ENCODE results near the gene TTYH2.

The TTYH2 gene

GRCh38 chr17:74230896-74231295 is 17.5 kb downstream of the TTYH2 start:
- FAIRE-seq (no peak), DNase-seq (ENCODE audit: insufficient read length, low spot score) (no peak)
- no peak for TF ChIP-seq POLR2A (IDR thresholded peaks at IDR 0.05; ENCODE audit: low read depth, low read length)
- TF ChIP-seq POLR2AphosphoS5 (IDR thresholded peaks at IDR 0.05; ENCODE audit: low read depth, low read length) = no peak
- TF ChIP-seq PAX5 (IDR thresholded peaks at IDR 0.05; ENCODE audit: insufficient read depth, low read length, severe bottlenecking) = no peak
- no peak for TF ChIP-seq TAF1 (IDR thresholded peaks at IDR 0.05; ENCODE audit: low read depth, low read length)
- no peak for TF ChIP-seq POU2F2 (IDR thresholded peaks at IDR 0.05; ENCODE audit: low read depth, low read length)
- no peak for TF ChIP-seq SPI1 (IDR thresholded peaks at IDR 0.05; ENCODE audit: low read depth, low read length)

DNA sequence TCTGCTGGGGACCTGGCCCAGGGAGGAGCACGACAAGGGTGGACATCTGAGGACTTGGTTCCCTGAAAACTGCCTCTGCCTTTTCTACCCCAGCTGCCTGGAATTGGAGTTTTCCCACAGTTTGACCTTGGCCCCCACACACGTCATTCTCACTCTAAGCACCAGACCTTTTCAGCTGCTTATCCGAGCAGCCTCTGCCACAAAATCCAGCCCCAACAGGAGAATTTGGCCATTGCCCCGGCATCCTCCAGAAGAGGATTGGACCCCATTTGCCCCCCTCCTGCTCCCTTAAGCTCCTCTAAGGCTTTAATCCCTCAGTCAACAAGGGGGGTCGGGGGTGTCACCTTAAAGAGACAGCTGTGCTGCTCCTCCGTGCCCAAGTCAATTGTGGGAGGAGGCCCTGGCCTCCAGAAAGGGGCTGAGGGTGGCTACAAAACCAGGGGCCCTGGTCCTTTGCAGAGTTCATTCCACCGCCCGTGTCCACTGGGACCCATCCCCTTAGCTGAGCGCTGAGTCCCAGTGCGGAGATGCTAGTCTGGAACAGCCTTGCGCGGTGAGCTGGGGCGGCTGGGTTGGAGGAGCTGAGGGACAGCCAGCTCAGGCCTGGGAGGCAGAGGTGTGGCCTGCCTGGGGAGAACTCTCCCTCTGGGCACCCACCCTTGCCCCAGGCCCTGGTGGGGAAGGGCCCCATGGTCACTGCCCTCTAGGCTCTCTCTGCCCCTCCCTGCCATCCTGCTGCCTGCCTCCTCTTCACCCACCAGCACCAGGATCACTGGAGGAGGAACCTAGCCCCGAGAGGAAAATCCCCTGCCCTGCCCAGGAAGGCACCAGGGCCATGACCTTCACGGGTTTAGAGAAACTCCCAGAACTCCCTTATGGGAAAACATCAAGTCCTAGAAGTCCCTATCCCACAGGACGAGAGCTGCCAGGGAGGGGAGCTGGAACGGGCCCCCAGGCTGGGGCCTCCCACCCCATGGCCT is 18.8 kb downstream of the TTYH2 start:
- DNase-seq (ENCODE audit: insufficient read length, low spot score) = no peak
- TF ChIP-seq POLR2AphosphoS5 (IDR thresholded peaks at IDR 0.05; ENCODE audit: low read depth, low read length) (no peak), SPI1 (IDR thresholded peaks at IDR 0.05; ENCODE audit: low read depth, low read length) (no peak), PAX5 (IDR thresholded peaks at IDR 0.05; ENCODE audit: insufficient read depth, low read length, severe bottlenecking) (no peak), POU2F2 (IDR thresholded peaks at IDR 0.05; ENCODE audit: low read depth, low read length) (no peak), POLR2A (IDR thresholded peaks at IDR 0.05; ENCODE audit: low read depth, low read length) (no peak), TAF1 (IDR thresholded peaks at IDR 0.05; ENCODE audit: low read depth, low read length) (no peak)
- FAIRE-seq = no peak

DNA sequence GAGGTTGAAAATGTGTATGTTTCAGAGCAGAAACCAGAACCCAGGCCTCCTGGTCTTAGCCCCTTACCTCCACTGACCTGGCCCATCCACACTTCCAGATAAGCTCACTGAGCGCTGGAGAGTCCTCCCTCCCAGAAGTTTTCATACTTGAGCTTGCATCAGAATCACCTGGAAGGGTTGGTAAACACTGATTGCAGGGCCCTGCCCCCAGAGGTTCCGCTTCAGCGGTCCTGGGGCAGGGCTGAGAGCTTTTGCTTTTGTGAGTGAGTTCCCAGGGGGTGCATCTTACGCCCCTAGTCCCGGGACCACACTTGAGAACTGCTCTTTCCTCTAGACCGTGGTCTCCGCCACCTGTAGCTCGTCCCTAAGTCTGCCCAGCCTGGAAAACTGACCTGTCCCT is 20.6 kb downstream of the TTYH2 start:
- FAIRE-seq = no peak
- TF ChIP-seq POLR2AphosphoS5 (IDR thresholded peaks at IDR 0.05; ENCODE audit: low read depth, low read length) (no peak), PAX5 (IDR thresholded peaks at IDR 0.05; ENCODE audit: insufficient read depth, low read length, severe bottlenecking) (peak; percentile 45)
- no peak for DNase-seq (ENCODE audit: insufficient read length, low spot score)

GRCh38 chr17:74234486-74234885 is 21.1 kb downstream of the TTYH2 start:
- no peak for TF ChIP-seq POLR2AphosphoS5 (IDR thresholded peaks at IDR 0.05; ENCODE audit: low read depth, low read length)
- no peak for TF ChIP-seq POU2F2 (IDR thresholded peaks at IDR 0.05; ENCODE audit: low read depth, low read length)
- TF ChIP-seq TAF1 (IDR thresholded peaks at IDR 0.05; ENCODE audit: low read depth, low read length) = no peak
- no peak for TF ChIP-seq POLR2A (IDR thresholded peaks at IDR 0.05; ENCODE audit: low read depth, low read length)
- TF ChIP-seq SPI1 (IDR thresholded peaks at IDR 0.05; ENCODE audit: low read depth, low read length) = no peak
- TF ChIP-seq PAX5 (IDR thresholded peaks at IDR 0.05; ENCODE audit: insufficient read depth, low read length, severe bottlenecking) = no peak
- no peak for FAIRE-seq
- no peak for DNase-seq (ENCODE audit: insufficient read length, low spot score)

- TF ChIP-seq POU2F2 (IDR thresholded peaks at IDR 0.05; ENCODE audit: low read depth, low read length) (no peak), POLR2A (IDR thresholded peaks at IDR 0.05; ENCODE audit: low read depth, low read length) (no peak), SPI1 (IDR thresholded peaks at IDR 0.05; ENCODE audit: low read depth, low read length) (no peak), PAX5 (IDR thresholded peaks at IDR 0.05; ENCODE audit: insufficient read depth, low read length, severe bottlenecking) (no peak), POLR2AphosphoS5 (IDR thresholded peaks at IDR 0.05; ENCODE audit: low read depth, low read length) (no peak), TAF1 (IDR thresholded peaks at IDR 0.05; ENCODE audit: low read depth, low read length) (no peak)
- DNase-seq (ENCODE audit: insufficient read length, low spot score) (no peak), FAIRE-seq (peak; percentile 66)
Measured at GRCh38 chr17:74235040-74235581, 21.7 kb downstream of the TTYH2 start.

GRCh38 chr17:74235911-74236371 is 22.6 kb downstream of the TTYH2 start:
- DNase-seq (ENCODE audit: insufficient read length, low spot score) (no peak), FAIRE-seq (no peak)
- no peak for TF ChIP-seq POLR2AphosphoS5 (IDR thresholded peaks at IDR 0.05; ENCODE audit: low read depth, low read length)
- TF ChIP-seq PAX5 (IDR thresholded peaks at IDR 0.05; ENCODE audit: insufficient read depth, low read length, severe bottlenecking) = no peak
- TF ChIP-seq POLR2A (IDR thresholded peaks at IDR 0.05; ENCODE audit: low read depth, low read length) = no peak
- TF ChIP-seq POU2F2 (IDR thresholded peaks at IDR 0.05; ENCODE audit: low read depth, low read length) = no peak
- no peak for TF ChIP-seq TAF1 (IDR thresholded peaks at IDR 0.05; ENCODE audit: low read depth, low read length)
- TF ChIP-seq SPI1 (IDR thresholded peaks at IDR 0.05; ENCODE audit: low read depth, low read length) = no peak

DNA sequence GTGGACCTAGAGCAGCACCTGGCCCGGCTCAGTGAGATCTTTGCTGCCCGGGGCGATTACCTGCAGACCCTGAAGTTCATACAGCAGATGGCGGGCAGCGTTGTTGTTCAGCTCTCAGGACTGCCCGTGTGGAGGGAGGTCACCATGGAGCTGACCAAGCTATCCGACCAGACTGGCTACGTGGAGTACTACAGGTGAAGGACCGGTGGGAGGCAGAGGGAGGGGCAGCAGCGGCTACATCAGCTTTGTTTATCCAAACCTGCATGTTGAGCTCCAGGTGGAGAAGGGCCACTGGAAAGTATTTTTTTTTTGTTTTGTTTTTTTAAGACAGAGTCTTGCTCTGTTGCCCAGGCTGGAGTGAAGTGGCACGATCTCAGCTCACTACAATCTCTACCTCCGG is 23.9 kb downstream of the TTYH2 start:
- TF ChIP-seq PAX5 (IDR thresholded peaks at IDR 0.05; ENCODE audit: insufficient read depth, low read length, severe bottlenecking) = no peak
- TF ChIP-seq SPI1 (IDR thresholded peaks at IDR 0.05; ENCODE audit: low read depth, low read length) = no peak
- no peak for TF ChIP-seq TAF1 (IDR thresholded peaks at IDR 0.05; ENCODE audit: low read depth, low read length)
- no peak for TF ChIP-seq POLR2AphosphoS5 (IDR thresholded peaks at IDR 0.05; ENCODE audit: low read depth, low read length)
- no peak for TF ChIP-seq POU2F2 (IDR thresholded peaks at IDR 0.05; ENCODE audit: low read depth, low read length)
- TF ChIP-seq POLR2A (IDR thresholded peaks at IDR 0.05; ENCODE audit: low read depth, low read length) = no peak
- FAIRE-seq (no peak), DNase-seq (ENCODE audit: insufficient read length, low spot score) (no peak)

DNA sequence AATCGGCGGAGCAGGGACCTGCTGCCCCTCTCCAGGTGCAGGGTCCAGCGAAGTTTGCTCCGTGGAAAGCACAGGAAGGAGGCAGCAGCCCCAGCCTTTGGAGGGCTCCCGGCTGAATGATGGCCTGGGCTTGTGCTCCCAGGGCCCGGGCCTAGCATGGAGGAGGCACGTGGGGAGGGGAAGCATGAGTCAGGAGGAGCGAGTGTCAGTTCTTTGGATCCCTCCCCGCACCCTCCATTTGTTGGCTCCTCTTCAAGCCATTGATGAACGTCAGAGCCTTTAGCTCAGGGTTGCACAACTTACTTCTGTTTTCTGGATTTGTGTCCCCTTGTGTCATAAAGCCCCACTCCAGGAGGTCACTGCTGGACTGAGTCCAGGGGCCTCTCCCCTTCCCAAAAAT is 25.8 kb downstream of the TTYH2 start:
- FAIRE-seq = no peak
- TF ChIP-seq POU2F2 (IDR thresholded peaks at IDR 0.05; ENCODE audit: low read depth, low read length) (no peak), TAF1 (IDR thresholded peaks at IDR 0.05; ENCODE audit: low read depth, low read length) (no peak), PAX5 (IDR thresholded peaks at IDR 0.05; ENCODE audit: insufficient read depth, low read length, severe bottlenecking) (no peak), SPI1 (IDR thresholded peaks at IDR 0.05; ENCODE audit: low read depth, low read length) (no peak), POLR2AphosphoS5 (IDR thresholded peaks at IDR 0.05; ENCODE audit: low read depth, low read length) (no peak), POLR2A (IDR thresholded peaks at IDR 0.05; ENCODE audit: low read depth, low read length) (no peak)
- DNase-seq (ENCODE audit: insufficient read length, low spot score) = no peak

GRCh38 chr17:74240618-74241205 is 27.3 kb downstream of the TTYH2 start:
- DNase-seq (ENCODE audit: insufficient read length, low spot score) (no peak), FAIRE-seq (no peak)
- TF ChIP-seq TAF1 (IDR thresholded peaks at IDR 0.05; ENCODE audit: low read depth, low read length) = no peak
- TF ChIP-seq POU2F2 (IDR thresholded peaks at IDR 0.05; ENCODE audit: low read depth, low read length) = no peak
- TF ChIP-seq SPI1 (IDR thresholded peaks at IDR 0.05; ENCODE audit: low read depth, low read length) = no peak
- TF ChIP-seq PAX5 (IDR thresholded peaks at IDR 0.05; ENCODE audit: insufficient read depth, low read length, severe bottlenecking) = no peak
- TF ChIP-seq POLR2A (IDR thresholded peaks at IDR 0.05; ENCODE audit: low read depth, low read length) = no peak
- no peak for TF ChIP-seq POLR2AphosphoS5 (IDR thresholded peaks at IDR 0.05; ENCODE audit: low read depth, low read length)

Measured in GM12891 (cell line).